ENCODE data around the gene FAF2. TPM values are rescaled to one million over a fixed set of nuclear protein-coding genes. Genes with fewer than 3 reads are reported as not detected.

Gene FAF2
- total RNA-seq, 1 experiment from 2014 or later: 32.9 TPM

DNA sequence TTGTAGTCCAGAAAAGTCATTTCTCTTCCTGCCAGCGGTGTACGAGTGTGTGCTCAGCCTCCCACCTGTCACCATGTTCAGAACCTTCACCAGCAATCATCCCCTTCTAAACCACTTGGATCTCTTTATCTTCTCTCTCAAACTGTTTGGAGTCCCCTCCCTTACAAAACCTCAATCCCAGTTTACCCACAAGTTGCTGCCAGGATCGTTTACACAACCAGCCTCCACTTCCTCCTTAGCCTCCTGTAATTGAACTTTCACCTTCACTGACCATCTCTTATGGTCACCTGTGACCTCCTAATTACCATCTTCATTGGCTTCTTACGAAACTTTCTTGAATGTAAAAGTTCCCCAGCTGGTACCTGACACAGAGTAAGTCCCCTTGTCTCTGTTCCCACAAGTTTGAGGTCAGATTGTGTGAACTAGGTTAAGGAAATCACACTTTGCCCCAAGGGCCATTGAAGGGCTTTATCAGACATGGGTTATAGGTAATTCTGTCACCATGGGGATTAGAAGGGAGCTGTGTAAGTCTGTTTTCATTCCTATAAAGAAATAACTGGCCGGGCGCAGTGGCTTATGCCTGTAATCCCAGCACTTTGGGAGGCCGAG, 69.0 kb downstream of the FAF2 start (continued):
- no peak for TF ChIP-seq NR2C2 (CRISPR knock-in tag; IDR thresholded peaks at IDR 0.05)
- no peak for TF ChIP-seq NR3C1 (CRISPR knock-in tag; conservative IDR thresholded peaks at IDR 0.05; ENCODE audit: low read depth)
- TF ChIP-seq, protein P1, sequence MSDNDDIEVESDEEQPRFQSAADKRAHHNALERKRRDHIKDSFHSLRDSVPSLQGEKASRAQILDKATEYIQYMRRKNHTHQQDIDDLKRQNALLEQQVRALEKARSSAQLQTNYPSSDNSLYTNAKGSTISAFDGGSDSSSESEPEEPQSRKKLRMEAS (CRISPR knock-in tag; IDR thresholded peaks at IDR 0.05): no peak
- TF ChIP-seq, protein P2, sequence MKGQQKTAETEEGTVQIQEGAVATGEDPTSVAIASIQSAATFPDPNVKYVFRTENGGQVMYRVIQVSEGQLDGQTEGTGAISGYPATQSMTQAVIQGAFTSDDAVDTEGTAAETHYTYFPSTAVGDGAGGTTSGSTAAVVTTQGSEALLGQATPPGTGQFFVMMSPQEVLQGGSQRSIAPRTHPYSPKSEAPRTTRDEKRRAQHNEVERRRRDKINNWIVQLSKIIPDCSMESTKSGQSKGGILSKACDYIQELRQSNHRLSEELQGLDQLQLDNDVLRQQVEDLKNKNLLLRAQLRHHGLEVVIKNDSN (CRISPR knock-in tag; IDR thresholded peaks at IDR 0.05): no peak
- TF ChIP-seq, protein P3, sequence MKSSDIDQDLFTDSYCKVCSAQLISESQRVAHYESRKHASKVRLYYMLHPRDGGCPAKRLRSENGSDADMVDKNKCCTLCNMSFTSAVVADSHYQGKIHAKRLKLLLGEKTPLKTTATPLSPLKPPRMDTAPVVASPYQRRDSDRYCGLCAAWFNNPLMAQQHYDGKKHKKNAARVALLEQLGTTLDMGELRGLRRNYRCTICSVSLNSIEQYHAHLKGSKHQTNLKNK (CRISPR knock-in tag; IDR thresholded peaks at IDR 0.05): no peak
- TF ChIP-seq SMAD4 (CRISPR knock-in tag; IDR thresholded peaks at IDR 0.05): no peak
- TF ChIP-seq, protein P4, sequence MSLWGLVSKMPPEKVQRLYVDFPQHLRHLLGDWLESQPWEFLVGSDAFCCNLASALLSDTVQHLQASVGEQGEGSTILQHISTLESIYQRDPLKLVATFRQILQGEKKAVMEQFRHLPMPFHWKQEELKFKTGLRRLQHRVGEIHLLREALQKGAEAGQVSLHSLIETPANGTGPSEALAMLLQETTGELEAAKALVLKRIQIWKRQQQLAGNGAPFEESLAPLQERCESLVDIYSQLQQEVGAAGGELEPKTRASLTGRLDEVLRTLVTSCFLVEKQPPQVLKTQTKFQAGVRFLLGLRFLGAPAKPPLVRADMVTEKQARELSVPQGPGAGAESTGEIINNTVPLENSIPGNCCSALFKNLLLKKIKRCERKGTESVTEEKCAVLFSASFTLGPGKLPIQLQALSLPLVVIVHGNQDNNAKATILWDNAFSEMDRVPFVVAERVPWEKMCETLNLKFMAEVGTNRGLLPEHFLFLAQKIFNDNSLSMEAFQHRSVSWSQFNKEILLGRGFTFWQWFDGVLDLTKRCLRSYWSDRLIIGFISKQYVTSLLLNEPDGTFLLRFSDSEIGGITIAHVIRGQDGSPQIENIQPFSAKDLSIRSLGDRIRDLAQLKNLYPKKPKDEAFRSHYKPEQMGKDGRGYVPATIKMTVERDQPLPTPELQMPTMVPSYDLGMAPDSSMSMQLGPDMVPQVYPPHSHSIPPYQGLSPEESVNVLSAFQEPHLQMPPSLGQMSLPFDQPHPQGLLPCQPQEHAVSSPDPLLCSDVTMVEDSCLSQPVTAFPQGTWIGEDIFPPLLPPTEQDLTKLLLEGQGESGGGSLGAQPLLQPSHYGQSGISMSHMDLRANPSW (CRISPR knock-in tag; conservative IDR thresholded peaks at IDR 0.05; ENCODE audit: low read depth): no peak

DNA sequence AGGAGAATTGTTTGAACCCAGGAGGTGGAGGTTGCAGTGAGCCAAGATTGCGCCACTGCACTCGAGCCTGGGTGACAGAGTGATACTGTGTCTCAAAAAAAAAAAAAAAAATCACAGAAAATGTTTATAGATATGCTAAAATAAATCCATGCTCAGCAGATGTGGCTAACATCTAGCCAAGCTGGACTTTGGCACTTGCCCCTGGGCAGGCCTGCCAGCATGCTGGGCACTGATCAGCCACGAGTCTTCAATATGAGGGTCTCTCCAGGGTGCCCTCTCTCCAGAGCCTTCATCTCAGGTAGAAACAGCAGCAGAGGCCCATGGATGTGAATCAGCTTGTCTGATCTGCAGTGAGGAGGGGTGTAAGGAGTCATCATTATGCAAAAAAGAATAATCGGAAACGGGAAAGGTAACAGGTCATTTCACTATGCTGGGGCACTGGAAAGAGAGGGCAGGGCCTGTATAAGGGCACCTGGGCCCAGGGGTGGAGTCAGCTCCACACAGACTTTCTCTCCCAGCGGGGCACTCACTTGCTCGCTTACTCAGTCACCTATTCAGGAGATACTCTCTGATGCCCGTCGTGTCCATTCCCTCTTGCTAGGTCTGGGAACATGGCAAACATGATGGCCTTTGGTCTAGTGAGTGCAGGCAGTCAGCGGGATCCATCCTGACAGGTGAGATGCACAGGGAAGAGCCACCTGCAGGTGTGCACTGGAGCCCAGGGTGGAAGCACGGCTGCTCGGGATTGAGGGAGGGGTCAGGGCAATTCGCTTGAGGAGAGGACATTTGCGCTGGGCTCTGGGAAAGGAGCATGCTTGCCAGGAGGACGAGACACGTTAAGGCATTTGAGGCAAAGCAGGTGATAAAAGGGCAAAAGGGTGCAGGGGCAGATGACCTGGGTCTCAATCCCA, 71.9 kb downstream of the FAF2 start:
- Mint-ChIP-seq H3K36me3 (no peaks in the 10 kb centered on the region), H3K4me3 (no peak overlapping the region), H3K9me3 (no peaks in the 10 kb centered on the region), H3K27ac (no peak overlapping the region), H3K4me1 (peaks cover 6% of the 10 kb centered on the region), H3K27me3 (ENCODE audit: low read depth) (peaks cover 2% of the 10 kb centered on the region; the same call in 1 of the 2 replicates)
- ATAC-seq: peak; percentile 58; the same call in 1 of the 2 replicates
- no peak for DNase-seq (ENCODE audit: low spot score)
- CTCF ChIA-PET: no interaction called here
- POLR2A ChIA-PET: interaction anchor here (1.0 to 1.2 kb wide), 2 partner anchors 15 to 16 kb away, joined by 3 to 4 read pairs; no protein-coding TSS in a partner anchor
- TF ChIP-seq GTF2I (CRISPR knock-in tag; conservative IDR thresholded peaks at IDR 0.05) (no peak), TEAD4 (CRISPR knock-in tag; IDR thresholded peaks at IDR 0.05) (no peak)
- TF ChIP-seq, protein P5, sequence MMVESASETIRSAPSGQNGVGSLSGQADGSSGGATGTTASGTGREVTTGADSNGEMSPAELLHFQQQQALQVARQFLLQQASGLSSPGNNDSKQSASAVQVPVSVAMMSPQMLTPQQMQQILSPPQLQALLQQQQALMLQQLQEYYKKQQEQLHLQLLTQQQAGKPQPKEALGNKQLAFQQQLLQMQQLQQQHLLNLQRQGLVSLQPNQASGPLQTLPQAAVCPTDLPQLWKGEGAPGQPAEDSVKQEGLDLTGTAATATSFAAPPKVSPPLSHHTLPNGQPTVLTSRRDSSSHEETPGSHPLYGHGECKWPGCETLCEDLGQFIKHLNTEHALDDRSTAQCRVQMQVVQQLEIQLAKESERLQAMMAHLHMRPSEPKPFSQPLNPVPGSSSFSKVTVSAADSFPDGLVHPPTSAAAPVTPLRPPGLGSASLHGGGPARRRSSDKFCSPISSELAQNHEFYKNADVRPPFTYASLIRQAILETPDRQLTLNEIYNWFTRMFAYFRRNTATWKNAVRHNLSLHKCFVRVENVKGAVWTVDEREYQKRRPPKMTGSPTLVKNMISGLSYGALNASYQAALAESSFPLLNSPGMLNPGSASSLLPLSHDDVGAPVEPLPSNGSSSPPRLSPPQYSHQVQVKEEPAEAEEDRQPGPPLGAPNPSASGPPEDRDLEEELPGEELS (CRISPR knock-in tag; IDR thresholded peaks at IDR 0.05): no peak
- TF ChIP-seq, protein P6, sequence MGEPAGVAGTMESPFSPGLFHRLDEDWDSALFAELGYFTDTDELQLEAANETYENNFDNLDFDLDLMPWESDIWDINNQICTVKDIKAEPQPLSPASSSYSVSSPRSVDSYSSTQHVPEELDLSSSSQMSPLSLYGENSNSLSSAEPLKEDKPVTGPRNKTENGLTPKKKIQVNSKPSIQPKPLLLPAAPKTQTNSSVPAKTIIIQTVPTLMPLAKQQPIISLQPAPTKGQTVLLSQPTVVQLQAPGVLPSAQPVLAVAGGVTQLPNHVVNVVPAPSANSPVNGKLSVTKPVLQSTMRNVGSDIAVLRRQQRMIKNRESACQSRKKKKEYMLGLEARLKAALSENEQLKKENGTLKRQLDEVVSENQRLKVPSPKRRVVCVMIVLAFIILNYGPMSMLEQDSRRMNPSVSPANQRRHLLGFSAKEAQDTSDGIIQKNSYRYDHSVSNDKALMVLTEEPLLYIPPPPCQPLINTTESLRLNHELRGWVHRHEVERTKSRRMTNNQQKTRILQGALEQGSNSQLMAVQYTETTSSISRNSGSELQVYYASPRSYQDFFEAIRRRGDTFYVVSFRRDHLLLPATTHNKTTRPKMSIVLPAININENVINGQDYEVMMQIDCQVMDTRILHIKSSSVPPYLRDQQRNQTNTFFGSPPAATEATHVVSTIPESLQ (CRISPR knock-in tag; IDR thresholded peaks at IDR 0.05): no peak

DNA sequence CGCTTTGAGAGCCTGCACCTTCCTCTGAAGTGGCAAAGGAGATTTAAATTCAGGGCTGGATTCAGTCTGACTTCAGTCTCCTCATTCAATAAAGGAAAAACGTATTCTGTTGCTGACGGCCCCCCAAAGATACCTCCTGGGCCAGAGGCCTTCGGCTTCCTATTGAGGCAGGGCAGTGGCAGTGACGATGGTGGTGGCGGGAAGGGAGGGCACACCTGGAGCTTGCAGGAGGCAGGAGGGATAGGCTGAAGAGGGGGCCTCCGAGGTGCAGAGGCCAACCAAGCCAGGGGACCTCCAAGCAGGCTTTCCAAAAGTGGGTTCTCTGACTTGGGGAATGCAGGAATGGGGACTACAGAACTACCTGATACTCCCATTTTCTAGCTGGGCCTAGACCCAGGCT, 73.1 kb downstream of the FAF2 start:
- H3K9me3 Mint-ChIP-seq: no peaks in the 10 kb centered on the region
- peaks cover 2% of the 10 kb centered on the region; the same call in 1 of the 2 replicates for H3K27me3 Mint-ChIP-seq (ENCODE audit: low read depth)
- POLR2A ChIA-PET: interaction anchor here (1.2 kb wide), 1 partner anchor 14 kb away, joined by 4 read pairs; no protein-coding TSS in a partner anchor
- H3K4me3 Mint-ChIP-seq: no peak overlapping the region
- H3K36me3 Mint-ChIP-seq: no peaks in the 10 kb centered on the region
- CTCF ChIA-PET: interaction anchor here (1.2 kb wide), 1 partner anchor 16 kb away, joined by 5 read pairs; the partner anchor contains the start of gene RNF44
- no peak for ATAC-seq
- no peak overlapping the region for H3K27ac Mint-ChIP-seq
- H3K4me1 Mint-ChIP-seq: peaks cover 6% of the 10 kb centered on the region
- no peak for DNase-seq (ENCODE audit: low spot score)
- TF ChIP-seq ZNF317 (CRISPR knock-in tag; IDR thresholded peaks at IDR 0.05; ENCODE audit: borderline replicate concordance, low read depth) (no peak), RELA (CRISPR knock-in tag; IDR thresholded peaks at IDR 0.05; ENCODE audit: borderline replicate concordance) (no peak), CBFB (CRISPR knock-in tag; IDR thresholded peaks at IDR 0.05; ENCODE audit: low read depth) (no peak), GABPB1 (CRISPR knock-in tag; IDR thresholded peaks at IDR 0.05) (no peak), JUN (CRISPR knock-in tag; IDR thresholded peaks at IDR 0.05) (no peak), CREB1 (CRISPR knock-in tag; IDR thresholded peaks at IDR 0.05) (no peak)
- TF ChIP-seq, protein P7, sequence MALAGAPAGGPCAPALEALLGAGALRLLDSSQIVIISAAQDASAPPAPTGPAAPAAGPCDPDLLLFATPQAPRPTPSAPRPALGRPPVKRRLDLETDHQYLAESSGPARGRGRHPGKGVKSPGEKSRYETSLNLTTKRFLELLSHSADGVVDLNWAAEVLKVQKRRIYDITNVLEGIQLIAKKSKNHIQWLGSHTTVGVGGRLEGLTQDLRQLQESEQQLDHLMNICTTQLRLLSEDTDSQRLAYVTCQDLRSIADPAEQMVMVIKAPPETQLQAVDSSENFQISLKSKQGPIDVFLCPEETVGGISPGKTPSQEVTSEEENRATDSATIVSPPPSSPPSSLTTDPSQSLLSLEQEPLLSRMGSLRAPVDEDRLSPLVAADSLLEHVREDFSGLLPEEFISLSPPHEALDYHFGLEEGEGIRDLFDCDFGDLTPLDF (CRISPR knock-in tag; IDR thresholded peaks at IDR 0.05): no peak
